ENCODE measurements around the gene TMEM239.
"Not testable (repeated sequence)": the region's sequence is repeated elsewhere in the genome, so short reads cannot be mapped to it uniquely, and the experiment has no call there.

Gene TMEM239

GRCh38 chr20:2800521-2801285, 15.5 kb upstream of the TMEM239 start, which contains the start of gene CPXM1:
CPXM1 (minus strand) TSS chr20:2800627; CDS start chr20:2800572, 55 bp downstream.
- peak; percentile 62 for DNase-seq

GRCh38 chr20:2801286-2801728, 14.9 kb upstream of the TMEM239 start:
- DNase-seq = no peak

DNA sequence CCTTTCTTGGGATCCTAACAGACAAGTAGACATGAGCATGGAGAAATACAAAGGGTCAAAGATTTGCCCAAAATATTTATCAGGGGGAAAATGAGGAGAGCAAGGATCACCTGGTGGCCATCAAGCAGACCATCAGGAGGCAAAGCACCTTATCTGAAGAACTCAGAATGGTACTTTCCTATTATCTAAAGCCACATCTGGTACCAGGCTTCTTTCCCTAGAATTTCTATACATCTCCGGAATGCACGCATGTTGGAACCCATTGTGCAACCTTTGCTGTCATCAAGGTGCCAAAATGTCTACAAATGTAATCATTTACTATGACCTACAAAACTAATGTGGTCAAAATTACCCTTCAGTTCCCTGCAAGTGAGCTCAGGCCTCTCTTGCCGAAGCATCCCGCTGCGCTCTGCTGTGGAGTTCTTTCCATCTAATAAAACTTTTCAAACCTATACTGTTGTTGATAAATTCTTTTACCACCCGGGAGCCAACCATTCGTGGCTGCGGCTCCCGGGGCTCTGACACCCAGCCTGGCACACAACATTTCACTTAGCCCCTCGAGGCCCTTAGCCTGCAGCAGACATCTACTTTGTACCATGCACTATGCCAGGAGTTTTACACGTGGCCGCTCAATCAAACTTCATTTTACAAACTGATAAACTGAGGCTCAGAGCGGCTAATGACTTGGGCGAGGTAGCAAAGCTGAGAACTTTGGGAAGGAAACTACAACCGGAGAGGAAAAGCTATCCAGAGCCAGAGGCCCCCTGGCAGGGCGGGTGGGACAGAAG, 11.9 kb upstream of the TMEM239 start:
- no peak for DNase-seq

- no peak for DNase-seq
Observed at GRCh38 chr20:2804852-2805688, 11.1 kb upstream of the TMEM239 start.

DNA sequence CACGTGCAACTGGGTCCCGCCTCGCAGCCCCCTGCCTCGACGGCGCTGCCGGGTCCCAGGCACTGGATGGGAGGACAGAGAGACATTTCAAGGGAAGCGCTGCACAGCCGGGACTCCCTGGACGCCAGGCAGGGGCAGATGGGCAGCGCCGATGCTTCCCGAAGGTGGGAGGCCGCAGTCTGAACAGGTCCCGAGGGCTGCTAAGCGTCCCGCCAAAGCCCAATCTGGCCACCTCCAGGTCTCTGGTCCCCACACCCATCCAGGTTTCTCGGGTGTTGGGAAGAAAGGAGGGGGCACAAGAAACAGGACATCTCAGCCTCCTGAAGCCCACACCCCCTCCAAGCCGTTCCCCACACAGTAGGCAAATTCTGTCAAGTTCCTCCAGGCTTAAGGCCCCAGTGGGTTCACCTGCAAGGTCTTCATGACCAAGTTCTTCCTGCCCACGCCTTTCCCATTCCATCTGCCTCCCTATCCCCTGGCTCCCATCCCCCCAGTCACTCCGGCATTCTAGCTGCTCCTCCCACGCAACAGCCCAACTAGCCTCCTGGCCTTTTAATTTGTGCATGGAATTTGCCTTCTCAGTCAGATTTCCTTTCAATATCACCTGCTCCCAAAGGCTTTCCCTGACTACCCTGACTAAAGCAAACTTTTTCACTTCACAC, 10.3 kb upstream of the TMEM239 start:
- no peak for DNase-seq

DNA sequence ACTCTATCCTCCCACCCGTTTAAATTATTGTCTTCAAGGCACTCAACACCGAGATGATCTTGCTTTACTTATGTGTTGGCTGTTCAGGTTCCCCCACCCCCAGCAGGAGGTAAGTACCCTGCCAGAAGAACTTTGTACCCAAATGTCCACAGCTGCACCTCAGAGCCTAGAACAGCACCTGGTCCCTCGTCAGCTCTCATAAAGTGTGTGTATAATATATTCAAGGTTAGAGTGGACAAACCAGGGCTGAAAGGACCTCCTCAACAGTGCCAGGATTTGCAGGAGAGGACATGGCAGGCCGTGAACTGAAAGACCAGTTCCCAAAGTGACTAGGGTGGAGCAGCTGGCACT, 9.8 kb upstream of the TMEM239 start:
- DNase-seq = no peak

- DNase-seq = no peak
Observed at GRCh38 chr20:2807019-2807418, 9.1 kb upstream of the TMEM239 start.

DNA sequence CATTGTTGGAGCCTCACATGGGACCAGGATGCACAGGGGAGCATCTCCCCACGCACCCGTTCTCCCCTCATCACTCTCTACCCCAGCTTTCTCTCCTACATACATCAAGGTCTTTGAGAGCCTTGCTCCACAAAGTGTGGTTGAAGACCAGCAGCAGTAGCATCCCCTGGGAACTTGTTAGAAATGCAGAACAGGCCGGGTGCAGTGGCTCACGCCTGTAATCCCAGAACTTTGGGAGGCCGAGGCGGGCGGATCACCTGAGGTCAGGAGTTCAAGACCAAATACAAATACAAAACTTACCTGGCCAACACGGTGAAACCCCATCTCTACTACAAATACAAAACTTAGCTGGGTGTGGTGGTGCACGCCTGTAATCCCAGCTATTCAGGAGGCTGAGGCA, 8.2 kb upstream of the TMEM239 start:
- not testable (repeated sequence) for DNase-seq

DNA sequence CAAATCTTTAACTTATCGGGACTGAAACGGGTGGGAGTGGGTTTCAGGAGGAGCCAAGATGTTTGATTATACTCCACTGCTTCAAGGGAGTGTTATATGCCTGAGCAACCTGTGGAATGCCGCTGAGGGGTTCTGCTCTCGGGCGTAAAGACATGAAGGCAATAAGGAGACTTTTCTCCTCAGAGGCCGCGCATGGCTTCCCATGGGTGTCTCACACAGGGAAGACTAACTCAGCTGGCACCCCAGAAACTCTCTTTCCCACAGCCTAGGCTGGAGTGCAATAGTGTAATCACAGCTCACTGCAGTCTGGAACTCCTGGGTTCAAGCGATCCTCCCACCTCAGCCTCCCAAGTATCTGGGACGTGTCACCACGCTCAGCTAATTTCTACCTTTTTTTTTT, 6.5 kb upstream of the TMEM239 start:
- no peak for DNase-seq

- DNase-seq = no peak
Observed at GRCh38 chr20:2812189-2812588, 4.0 kb upstream of the TMEM239 start.

- DNase-seq = no peak
Observed at GRCh38 chr20:2814076-2814475, 2.1 kb upstream of the TMEM239 start.

GRCh38 chr20:2814587-2815051, 1.5 kb upstream of the TMEM239 start, which contains the start of gene C20orf141:
C20orf141 (plus strand) TSS chr20:2814987; CDS start chr20:2815185, 198 bp downstream.
- DNase-seq = no peak

- no peak for DNase-seq
Observed at GRCh38 chr20:2815242-2815900, 793 bp upstream of the TMEM239 start.

GRCh38 chr20:2816583-2817340, 598 bp downstream of the TMEM239 start:
- no peak for DNase-seq

- no peak for DNase-seq
Observed at GRCh38 chr20:2817341-2817726, 1.2 kb downstream of the TMEM239 start.

DNA sequence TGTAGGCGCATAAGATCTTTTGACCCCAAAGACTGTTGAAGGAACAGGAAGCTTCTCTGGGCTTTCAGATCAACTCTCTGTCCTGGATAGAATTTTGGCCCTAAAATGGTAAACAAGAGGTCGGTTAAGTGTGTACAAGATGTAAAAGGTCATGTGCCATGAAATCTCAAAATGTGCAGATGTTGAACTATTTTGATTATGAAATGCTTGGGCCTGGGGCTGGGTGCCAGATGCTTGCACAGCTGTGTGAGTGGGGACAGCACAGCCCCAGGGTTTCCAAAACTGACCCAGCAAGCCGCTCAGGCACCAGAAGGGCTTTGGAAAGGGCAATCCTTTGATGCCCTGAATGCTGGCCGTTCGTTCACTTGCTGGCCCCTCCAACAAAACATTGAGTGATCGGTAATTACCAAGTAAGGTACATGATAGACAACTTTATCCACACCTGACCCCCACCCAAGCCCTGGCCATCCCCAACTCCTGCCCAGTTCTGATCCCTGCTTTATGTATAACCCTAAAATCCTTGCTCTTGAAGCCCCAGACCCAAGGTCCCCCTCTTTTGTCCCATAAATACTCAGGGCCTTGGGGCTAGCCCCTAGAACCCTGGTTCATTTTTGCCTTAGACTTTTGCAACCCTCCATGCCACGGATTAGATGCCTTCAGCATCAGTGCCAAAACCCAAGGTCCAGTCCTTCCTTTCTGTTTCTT, 1.9 kb downstream of the TMEM239 start:
- no peak for DNase-seq

- no peak for DNase-seq
Observed at GRCh38 chr20:2820084-2820895, 4.1 kb downstream of the TMEM239 start.

DNA sequence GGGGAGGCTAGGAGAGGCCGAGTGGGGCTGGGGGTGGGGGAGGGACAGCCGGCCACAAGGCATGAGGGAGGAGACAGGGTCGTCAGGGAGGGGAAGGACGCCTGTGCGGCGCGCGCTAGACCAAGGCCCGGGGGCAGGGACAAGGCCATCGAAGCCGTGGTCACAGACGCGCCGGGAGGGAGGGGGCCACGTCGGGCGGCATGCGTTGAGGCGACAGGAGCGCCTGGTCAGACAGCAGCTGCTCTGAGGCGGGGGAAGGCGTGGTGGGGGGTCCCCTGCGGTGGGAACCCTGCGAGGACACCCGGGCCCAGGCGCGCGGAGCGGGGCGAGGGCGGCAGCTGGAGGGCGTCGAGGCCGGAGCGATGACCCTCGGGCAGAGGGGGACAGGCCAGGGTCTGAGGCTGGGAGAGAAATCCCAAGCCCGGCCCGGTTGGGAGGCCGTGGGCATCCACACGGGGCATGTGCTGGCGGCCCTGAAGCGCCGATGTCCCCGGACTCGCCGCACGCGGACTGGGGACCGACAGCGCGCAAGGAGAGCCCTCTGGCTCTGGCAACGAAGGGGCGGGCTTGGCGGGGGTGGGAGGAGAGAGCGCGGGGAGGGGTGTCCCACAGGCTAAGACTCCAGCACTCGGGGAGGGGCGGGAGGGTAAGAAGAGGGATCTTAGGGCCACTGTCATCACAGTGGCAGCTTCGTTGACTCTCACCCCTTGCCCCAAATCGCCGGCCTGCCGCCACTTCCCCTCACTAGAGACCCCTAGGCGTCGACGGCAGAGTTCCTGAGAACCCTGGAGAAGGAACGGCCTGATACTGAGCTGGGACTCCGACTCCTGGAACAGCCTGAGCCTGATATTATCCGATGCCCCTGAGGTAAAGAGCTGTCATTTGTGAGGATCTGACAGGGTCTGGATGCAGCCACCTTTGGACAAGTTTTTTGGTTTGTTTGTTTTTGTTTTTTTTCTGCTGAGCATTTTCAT, 5.0 kb downstream of the TMEM239 start:
- no peak for DNase-seq

Measured in NCI-H2227 treated with DMSO at 0.1 percent for 48 hours (cell line).